LNCaP clone FGC (cell line): Measurements from ENCODE around the gene PPP1R16B.

Source experiments
- DNase-seq: peaks from one replicate; pipeline ENCODE4 v3.0.0-alpha.2; 2011; ENCODE audit warnings: low read depth
- H3K4me3 ChIP-seq: 2 replicates; pipeline ENCODE4 v1.5.1; 2011; ENCODE audit warnings: mild to moderate bottlenecking, low read depth, low read length, control low read depth
- CTCF ChIP-seq: IDR thresholded peaks from 2 replicates; pipeline ENCODE4 v1.5.1; 2012; ENCODE audit warnings: mild to moderate bottlenecking; ENCODE audit not compliant: control insufficient read depth, insufficient read depth; ENCODE audit errors: extremely low read depth

Gene PPP1R16B

GRCh38 chr20:38844963-38845362 lies 39.5 kb downstream of the PPP1R16B start:
- no peak for TF ChIP-seq CTCF
- no peak overlapping the region for H3K4me3 ChIP-seq
- DNase-seq: no peak

GRCh38 chr20:38847840-38848239 lies 42.3 kb downstream of the PPP1R16B start:
- H3K4me3 ChIP-seq: no peak overlapping the region
- TF ChIP-seq CTCF: no peak
- no peak for DNase-seq

- no peak overlapping the region for H3K4me3 ChIP-seq
- no peak for DNase-seq
- no peak for TF ChIP-seq CTCF
Measured at GRCh38 chr20:38853759-38854158, 48.3 kb downstream of the PPP1R16B start.

GRCh38 chr20:38854654-38855066 lies 49.2 kb downstream of the PPP1R16B start:
- DNase-seq: no peak
- TF ChIP-seq CTCF: no peak
- H3K4me3 ChIP-seq: no peak overlapping the region

- H3K4me3 ChIP-seq: no peak overlapping the region
- DNase-seq: no peak
- TF ChIP-seq CTCF: no peak
Measured at GRCh38 chr20:38855356-38855755, 49.9 kb downstream of the PPP1R16B start.

- no peak for DNase-seq
- TF ChIP-seq CTCF: no peak
- H3K4me3 ChIP-seq: no peak overlapping the region
Measured at GRCh38 chr20:38856570-38856969, 51.1 kb downstream of the PPP1R16B start.

- TF ChIP-seq CTCF: no peak
- H3K4me3 ChIP-seq: no peak overlapping the region
- DNase-seq: no peak
Measured at GRCh38 chr20:38857703-38858102, 52.2 kb downstream of the PPP1R16B start.
